HG02763 (cell line): ENCODE results near the gene BCAS3.
"Not testable (repeated sequence)": the region's sequence is repeated elsewhere in the genome, so short reads cannot be mapped to it uniquely, and the experiment has no call there.

Experiments
- ATAC-seq: cut with Tn5 transposase; IDR thresholded peaks from one replicate; pipeline ENCODE4 v1.9.1; 2021; ENCODE audit warnings: mild to moderate bottlenecking, moderate library complexity; ENCODE audit not compliant: unreplicated experiment

BCAS3 gene

GRCh38 chr17:60677308-60678117 is at the start of gene BCAS3:
TSS of gene BCAS3 (plus strand) at chr17:60677851.
- peak; percentile 96 for ATAC-seq

DNA sequence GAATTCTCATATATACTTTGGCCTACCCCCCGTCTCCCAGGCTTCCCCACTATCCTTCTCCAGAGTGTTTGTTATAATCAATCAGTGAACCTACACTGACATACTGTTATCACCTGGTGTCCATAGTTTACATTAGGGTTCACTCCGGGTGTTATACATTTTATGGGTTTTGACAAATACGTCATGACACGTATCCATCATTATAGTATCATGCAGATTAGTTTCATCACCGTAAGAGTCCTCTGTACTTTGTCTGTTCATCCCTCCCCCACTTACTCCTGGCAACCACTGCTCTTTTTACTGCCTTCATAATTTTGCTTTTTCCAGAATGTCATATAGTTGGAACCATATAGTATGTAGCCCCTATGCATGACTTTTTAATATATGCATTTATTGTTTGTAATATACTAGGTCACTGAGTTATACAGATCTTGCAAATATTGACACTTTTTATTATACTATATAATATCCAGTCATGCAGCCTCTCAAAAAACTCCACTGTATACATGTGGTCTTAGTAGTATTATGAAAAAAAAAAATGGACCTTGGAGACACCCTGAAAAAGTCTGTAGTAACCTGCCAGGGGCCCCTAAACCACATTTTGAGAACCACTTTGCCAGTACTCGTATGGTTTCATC is 49.3 kb upstream of the BCAS3 start:
- ATAC-seq, result no peak

DNA sequence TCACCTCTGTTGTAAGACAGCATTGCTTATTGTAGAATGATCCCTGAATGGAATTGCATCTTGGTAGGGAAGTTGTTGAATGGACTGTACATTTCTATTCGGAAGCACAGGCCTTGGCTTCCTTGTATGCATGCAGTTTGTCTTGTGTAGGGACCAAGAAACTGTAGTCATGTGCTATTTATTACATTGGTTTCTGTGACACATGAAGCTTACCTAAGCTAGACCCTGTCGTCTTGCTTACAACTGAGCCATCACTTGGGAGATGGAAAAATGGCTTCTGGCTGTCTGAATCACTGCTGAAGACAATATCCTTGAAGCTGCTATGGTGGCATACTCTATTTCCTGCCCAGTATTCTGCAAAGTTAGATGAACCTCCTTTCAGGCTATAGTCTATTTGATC is 48.5 kb upstream of the BCAS3 start:
- ATAC-seq, result no peak

GRCh38 chr17:60630352-60630751 is 47.3 kb upstream of the BCAS3 start:
- no peak for ATAC-seq

DNA sequence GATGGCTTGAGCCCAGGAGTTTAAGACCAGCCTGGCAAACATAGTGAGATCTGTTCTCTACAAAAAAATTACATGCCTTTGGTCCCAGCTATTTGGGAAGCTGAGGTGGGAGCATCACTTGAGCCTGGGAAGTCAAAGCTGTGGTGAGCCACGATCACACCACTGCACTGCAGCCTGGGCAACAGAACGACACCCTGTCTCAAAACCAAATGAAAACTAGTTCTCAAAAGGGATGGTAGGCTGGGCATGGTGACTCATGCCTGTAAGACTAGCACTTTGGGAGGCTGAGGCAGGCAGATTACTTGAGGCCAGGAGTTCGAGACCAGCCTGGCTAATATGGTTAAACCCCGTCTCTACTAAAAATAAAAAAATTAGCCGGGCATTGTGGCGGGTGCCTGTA is 46.5 kb upstream of the BCAS3 start:
- no peak for ATAC-seq

GRCh38 chr17:60637683-60638082 is 40.0 kb upstream of the BCAS3 start:
- ATAC-seq, result no peak

DNA sequence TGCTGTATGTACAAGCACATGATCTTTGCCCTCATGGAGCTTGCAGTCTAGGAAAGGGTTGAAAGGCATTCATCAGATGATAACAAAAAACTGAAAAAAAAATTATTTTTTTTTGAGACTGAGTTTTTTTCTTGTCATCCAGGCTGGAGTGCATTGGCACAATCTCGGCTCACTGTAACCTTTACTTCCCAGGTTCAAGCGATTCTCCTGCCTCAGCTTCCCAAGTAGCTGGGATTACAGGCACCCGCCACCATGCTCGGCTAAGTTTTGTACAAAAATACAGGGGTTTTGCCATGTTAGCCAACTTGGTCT is 38.7 kb upstream of the BCAS3 start:
- ATAC-seq, result no peak

DNA sequence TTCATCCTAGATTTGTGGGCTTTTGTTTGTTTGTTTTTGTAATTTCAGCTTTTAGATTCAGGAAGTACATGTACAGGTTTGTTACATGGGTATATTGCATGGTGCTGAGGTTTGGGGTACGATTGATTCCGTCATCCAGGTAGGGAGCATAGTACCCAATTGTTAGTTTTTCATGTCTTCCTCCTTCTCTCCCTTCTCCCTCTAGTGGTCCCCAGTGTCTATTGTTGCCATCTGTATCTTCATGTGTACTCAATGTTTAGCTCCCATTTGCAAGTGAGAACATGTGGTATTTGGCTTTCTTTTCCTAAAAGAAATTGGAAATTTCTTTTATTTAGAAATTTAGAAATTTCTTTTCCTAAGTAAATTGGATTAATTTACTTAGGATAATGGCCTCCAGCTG is 37.1 kb upstream of the BCAS3 start:
- no peak for ATAC-seq

DNA sequence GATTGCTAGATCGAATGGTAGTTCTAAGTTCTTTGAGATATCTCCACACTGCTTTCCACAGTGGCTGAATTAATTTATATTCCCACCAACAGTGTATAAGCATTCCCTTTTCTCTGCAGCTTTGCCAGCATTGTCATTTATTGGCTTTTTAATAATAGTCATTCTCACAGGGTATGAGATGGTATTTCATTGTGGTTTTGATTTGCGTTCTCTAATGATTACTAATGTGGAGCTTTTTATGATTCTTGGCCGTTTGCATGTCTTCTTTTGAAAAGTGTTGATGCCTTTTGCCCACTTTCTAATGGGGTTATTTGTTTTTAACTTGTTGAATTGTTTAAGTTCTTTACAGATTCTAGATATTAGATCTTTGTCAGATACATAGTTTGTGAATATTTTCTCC is 36.5 kb upstream of the BCAS3 start:
- ATAC-seq, result no peak

DNA sequence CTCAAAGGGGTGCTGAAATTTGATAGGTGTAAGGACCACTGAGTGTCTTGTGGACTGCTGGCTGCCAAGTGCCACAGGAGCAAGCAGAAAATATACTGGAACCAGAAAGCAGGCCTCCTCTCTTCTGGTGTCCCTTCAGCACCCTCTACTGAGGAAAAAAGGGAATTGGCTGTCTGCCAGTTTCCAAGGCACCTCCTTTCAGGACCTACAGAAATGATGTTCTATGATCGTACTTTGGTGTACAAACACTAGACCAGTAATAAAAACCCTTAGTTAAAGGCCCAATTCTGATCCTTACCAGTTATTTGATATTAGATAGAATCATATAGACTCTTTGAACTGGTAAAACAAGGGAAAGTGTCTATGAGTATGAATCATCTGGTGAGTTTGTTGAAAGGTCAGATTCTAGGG is 35.8 kb upstream of the BCAS3 start:
- no peak for ATAC-seq

- ATAC-seq, result no peak
Observed at GRCh38 chr17:60645918-60646523, 31.6 kb upstream of the BCAS3 start.

GRCh38 chr17:60646701-60647100 is 30.9 kb upstream of the BCAS3 start:
- ATAC-seq, result no peak

DNA sequence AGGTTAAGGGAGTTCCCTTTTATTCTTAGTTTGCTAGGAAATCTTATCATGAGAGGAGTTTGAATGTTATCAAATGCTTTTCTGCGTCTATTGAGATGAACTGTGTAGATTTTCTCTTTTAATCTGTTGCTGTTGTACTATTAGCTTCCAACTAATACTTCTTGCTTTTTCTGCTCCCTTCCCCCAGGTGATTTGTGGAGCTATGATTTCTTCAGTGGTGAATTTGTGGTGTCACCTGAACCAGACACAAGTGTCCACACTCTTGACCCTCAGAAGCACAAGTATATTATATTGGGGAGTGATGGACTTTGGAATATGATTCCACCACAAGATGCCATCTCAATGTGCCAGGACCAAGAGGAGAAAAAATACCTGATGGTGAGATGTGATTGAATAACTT is 29.9 kb upstream of the BCAS3 start:
- no peak for ATAC-seq

DNA sequence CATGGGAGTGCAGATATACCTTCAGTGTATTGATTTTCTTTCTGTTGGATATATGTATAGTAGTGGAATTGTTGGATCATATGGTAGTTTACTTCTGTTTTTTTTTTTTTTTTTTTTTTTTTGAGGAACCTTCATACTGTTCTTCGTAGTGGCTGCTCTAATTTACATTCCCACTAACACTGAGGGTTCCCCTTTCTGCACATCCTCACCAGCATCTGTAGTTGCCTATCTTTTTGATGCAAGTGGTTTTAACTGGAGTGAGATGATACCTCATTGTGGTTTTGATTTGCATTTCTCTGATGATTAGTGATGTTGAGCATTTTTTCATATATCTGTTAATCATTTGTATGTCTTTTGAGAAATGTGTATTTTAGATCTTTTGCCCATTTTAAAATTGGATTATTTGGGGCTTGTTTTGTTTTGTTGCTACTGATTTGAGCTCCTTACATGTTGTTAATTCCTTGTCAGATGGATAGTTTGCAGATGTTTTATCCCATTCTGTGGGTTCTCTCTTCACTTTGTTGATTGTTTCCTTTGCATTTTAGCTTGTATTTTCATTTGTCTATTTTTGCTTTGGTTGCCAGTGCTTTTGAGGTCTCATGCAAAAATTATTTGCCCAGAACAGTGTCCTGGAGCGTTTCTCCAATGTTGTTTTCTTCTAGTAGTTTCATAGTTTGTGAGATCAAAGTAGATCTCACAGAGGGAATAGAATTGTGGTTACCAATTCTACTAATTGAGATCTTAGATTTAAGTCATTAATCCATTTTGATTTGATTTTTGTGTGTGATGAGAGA is 25.0 kb upstream of the BCAS3 start:
- ATAC-seq, result peak; percentile 93

GRCh38 chr17:60653569-60653968 is 24.1 kb upstream of the BCAS3 start:
- no peak for ATAC-seq

DNA sequence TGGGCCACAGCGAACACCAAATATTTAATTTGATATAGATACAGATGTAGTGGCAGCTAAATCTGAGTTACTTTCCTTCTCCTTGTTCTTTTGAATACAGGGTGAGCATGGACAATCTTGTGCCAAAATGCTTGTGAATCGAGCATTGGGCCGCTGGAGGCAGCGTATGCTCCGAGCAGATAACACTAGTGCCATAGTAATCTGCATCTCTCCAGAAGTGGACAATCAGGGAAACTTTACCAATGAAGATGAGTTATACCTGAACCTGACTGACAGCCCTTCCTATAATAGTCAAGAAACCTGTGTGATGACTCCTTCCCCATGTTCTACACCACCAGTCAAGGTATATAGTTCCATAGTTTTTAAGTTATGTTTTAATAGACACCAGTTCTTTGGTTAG is 21.2 kb upstream of the BCAS3 start:
- no peak for ATAC-seq

GRCh38 chr17:60659156-60659555 is 18.5 kb upstream of the BCAS3 start:
- ATAC-seq, result no peak

GRCh38 chr17:60661489-60661888 is 16.2 kb upstream of the BCAS3 start:
- ATAC-seq, result no peak

DNA sequence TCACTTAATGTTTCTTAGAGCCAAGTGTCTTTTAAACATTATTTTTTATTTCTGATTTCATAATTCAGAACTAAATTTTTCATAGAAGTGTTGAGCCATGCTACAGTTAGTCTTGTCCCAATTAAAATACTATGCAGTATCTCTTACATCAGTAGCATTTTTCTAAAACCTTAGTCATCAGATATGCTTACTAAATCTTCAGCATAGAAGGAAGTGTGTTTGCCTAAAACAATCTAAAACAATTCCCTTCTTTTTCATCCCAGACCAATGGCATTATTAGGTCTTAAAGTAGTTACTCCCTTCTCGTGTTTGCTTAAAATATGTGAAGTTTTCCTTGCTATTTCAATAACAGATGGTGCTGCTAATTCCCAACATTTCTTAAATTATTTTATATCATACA is 13.6 kb upstream of the BCAS3 start:
- no peak for ATAC-seq

- ATAC-seq, result no peak
Observed at GRCh38 chr17:60665602-60666001, 12.0 kb upstream of the BCAS3 start.

DNA sequence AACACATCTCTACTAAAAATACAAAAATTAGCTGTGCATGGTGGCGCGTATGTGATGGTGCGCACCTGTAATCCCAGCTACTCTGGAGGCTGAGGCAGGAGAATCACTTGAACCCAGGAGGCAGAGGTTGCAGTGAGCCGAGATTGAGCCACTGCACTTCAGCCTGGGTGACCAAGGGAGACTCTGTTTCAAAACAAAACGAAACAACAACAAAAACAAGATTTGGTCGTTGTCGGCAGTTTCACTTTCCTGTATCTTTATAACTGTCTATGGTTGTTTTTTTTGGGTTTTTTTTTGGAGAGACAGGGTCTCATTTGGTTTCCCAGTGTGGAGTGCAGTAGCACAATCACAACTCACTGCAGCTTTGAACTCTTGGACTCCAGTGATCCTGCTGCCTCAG is 8.9 kb upstream of the BCAS3 start:
- not testable (repeated sequence) for ATAC-seq

GRCh38 chr17:60671482-60671881 is 6.2 kb upstream of the BCAS3 start:
- ATAC-seq, result no peak
